Measurements from ENCODE around the gene ARHGAP29. TPM values are rescaled to one million over a fixed set of nuclear protein-coding genes. Genes with fewer than 3 reads are reported as not detected.
"Not testable (repeated sequence)": the region's sequence is repeated elsewhere in the genome, so short reads cannot be mapped to it uniquely, and the experiment has no call there.

The ARHGAP29 gene
- polyA plus RNA-seq, 3 donors = 69.0 to 92.2 (median 90.5) TPM

- DNase-seq (ENCODE audit: extremely low read depth in 1 of 11, low read depth in 9 of 11, low spot score in 4 of 11) = not testable (repeated sequence)
These were observed 88.2 kb downstream of the ARHGAP29 start for GRCh38 chr1:94149166-94149565.

- no peak for DNase-seq (ENCODE audit: extremely low read depth in 1 of 11, low read depth in 9 of 11, low spot score in 4 of 11)
These were observed 91.1 kb downstream of the ARHGAP29 start for GRCh38 chr1:94146273-94146672.

GRCh38 chr1:94144836-94145235 lies 92.5 kb downstream of the ARHGAP29 start:
- no peak for DNase-seq (ENCODE audit: extremely low read depth in 1 of 11, low read depth in 9 of 11, low spot score in 4 of 11)

GRCh38 chr1:94143809-94144176 lies 93.6 kb downstream of the ARHGAP29 start:
- DNase-seq (ENCODE audit: extremely low read depth in 1 of 11, low read depth in 9 of 11, low spot score in 4 of 11) = no peak

DNA sequence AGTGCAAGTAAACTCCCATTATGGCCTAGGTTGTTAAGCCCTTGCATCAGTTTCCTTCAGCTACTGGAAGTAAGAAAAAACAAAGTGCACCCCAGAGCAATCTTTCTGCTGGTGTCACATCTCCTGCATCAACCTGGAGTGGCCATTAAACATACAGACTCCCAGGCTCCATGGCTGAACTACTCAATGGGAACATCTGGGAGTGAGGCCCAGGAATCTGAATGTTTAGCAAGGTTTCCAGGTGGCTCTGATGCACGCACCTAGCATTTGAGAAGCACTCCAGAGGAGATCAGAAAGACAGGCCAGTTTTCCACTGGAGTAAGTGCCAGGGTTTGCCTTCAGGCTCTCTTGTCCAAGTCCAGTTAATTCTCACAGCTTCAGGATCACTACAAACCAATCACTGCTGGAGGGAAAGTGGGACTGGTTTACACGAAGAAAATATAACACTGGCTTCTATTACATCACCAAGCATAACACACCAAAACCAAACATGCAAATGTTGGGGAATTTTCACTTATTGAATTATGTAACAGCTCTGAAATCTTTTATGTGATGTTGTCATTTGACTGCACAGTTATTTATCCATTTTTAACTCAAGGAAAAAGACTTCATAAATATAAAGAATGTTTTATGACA lies 94.1 kb downstream of the ARHGAP29 start:
- DNase-seq (ENCODE audit: extremely low read depth in 1 of 11, low read depth in 9 of 11, low spot score in 4 of 11) = no peak

DNA sequence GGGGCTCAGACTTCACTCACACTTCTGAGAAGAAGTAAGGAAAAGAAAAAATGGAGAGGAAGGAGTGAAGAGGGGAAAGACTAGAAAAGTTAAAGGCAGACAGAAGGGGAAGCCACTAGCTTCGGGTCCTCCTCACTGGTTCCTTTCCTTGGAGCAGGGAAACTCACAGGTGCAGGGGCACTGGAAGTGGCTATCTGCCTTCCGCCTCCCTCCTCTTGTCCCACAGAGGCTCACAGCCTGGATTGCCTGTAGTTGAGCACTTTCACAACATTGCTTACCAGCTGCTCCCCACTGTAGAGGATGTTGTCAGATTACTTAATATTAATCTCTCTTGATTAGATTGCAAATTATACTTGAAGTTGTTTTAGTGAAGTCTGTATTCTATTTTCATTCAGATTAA lies 94.8 kb downstream of the ARHGAP29 start:
- DNase-seq (ENCODE audit: extremely low read depth in 1 of 11, low read depth in 9 of 11, low spot score in 4 of 11) = no peak

DNA sequence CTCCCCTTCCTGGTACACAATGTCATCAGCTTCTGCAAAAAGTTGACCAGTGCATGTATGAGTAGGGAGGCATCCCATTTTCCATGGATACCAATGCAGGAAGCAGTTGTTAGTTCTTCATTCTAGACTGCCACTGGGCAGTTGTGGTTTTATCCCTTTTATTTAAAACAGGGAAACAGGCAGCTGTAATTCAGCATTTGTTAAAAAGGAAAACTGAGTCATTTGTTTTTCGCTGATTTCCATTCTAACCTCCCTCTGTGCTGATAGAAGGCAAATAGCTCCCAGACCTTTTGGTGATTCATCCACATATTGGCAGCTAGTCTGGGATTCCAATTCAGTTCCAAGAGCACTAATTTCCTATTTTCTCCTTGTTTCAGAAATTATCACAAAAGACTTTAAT lies 95.4 kb downstream of the ARHGAP29 start:
- DNase-seq (ENCODE audit: extremely low read depth in 1 of 11, low read depth in 9 of 11, low spot score in 4 of 11) = no peak

DNA sequence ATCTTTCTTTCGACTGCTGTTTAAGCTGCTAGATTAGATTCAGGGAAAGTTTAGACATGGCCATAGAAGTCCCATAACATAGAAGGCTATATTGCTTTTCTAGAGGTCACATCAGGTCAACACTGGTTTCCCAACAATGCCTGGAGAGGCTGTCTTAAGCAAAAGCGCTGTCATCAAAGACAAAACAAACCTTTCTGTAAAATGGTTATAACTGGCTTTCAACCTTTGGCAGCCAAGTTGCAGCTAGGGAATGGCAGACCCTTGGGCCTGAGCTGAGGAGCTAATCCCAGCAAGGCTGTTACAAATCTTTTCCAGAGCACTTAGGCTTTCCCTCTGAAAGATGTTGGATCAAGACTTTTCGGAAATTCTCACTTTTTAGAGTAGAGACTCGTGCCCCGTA lies 105.3 kb downstream of the ARHGAP29 start:
- DNase-seq (ENCODE audit: extremely low read depth in 1 of 11, low read depth in 9 of 11, low spot score in 4 of 11) = no peak

DNA sequence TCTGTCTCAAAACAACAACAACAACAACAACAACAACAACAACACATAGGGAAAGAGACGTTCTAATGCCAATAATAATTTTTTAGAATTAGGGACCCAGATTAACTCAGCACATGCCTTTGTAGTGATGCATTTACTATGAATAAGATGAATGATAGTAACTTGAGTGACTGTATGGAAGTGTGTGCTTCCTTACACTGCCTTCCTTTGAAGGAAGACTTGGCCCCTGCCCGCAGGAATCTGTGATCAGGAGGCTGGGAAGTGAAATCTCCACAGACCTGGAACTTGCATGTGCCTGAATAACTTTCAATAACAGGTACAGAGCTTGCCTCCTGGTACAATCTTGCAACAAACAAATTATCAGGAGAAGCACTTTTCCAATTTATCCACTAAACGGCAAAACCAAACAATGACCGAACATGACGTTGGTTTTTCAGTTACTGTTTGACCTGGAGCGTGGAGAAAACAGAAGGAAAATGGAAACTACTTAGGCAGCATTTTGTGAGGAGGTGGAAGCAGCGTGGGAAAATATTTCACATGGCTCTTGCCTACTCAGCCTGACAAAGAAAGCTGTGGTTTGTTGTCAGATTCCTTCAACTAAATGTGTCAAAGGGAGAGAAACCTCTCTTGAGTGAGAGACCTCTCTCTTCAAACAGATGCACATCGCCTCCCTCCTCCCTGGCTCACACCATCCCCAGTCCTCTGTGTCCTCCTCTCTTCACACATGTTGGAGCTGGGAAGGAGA lies 106.4 kb downstream of the ARHGAP29 start:
- DNase-seq (ENCODE audit: extremely low read depth in 1 of 11, low read depth in 9 of 11, low spot score in 4 of 11) = no peak

DNA sequence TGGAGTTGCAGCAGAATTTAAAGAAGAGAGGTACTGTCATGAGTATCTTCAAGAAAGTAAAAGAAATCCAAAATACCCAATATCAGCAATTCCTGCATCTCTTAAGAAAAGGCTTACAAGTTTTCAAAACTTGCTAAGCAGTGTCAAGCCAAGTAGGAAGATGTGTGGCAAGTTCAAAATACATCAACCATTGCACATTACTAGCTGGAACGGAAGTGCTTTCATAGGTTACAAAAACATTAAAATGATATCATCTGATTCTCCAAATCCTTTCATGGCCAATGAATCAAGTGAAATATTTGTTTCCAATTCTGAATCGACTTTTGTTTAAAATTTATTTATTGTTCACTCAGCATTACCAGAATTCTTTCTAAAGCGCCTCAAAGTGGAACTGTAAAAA lies 110.7 kb downstream of the ARHGAP29 start:
- no peak for DNase-seq (ENCODE audit: extremely low read depth in 1 of 11, low read depth in 9 of 11, low spot score in 4 of 11)

GRCh38 chr1:94125551-94126514 lies 111.6 kb downstream of the ARHGAP29 start:
- DNase-seq (ENCODE audit: extremely low read depth in 1 of 11, low read depth in 9 of 11, low spot score in 4 of 11) = no peak

DNA sequence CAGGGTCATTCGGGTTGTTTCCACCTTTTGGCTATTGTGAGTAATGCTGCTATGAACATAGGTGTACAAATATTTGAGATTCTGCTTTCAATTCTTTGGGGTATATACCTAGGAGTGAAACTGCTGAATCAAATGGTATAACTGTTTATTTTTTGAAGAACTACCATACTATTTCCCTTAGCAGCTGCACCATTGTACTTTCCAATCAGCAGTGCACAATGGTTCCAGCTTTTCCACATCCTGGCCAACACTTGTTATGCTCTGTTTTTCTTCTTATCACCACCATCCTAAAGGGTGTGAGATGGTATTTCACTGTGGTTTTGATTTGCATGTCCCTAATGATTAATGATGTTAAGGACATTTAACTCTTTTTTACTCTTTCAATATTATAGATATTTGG lies 112.8 kb downstream of the ARHGAP29 start:
- DNase-seq (ENCODE audit: extremely low read depth in 1 of 11, low read depth in 9 of 11, low spot score in 4 of 11) = no peak

- no peak for DNase-seq (ENCODE audit: extremely low read depth in 1 of 11, low read depth in 9 of 11, low spot score in 4 of 11)
These were observed 115.0 kb downstream of the ARHGAP29 start for GRCh38 chr1:94122201-94122970.

Other genes starting within 250 kb of the ARHGAP29 start
- gene ABCA4, start 116.4 kb downstream of the ARHGAP29 start, polyA plus RNA-seq (ENCODE audit: insufficient read length in 3 of 3) = 10 to 100 TPM in 1 of 3 donors, 1 to 10 TPM in 2; 5.8 to 15.2 (median 7.1) TPM
- 10 to 100 TPM; 56.4 to 67.9 (median 60.1) TPM for gene ABCD3, start 180.8 kb upstream of the ARHGAP29 start, polyA plus RNA-seq (ENCODE audit: insufficient read length in 3 of 3)

Measured in renal cortex interstitium (tissue), 11 donors.